Stimulated activated CD8-positive, alpha-beta memory T cell treated with anti-CD3 and anti-CD28 coated beads, Interleukin-12 subunit alpha, Interleukin-12 subunit beta, amount 100 ng/mL, for 1 hour (primary cell): Measurements from ENCODE around the gene GNG7.
"Not testable (repeated sequence)": the region's sequence is repeated elsewhere in the genome, so short reads cannot be mapped to it uniquely, and the experiment has no call there.

ENCODE experiments used
- DNase-seq: peaks from one replicate; pipeline ENCODE4 v3.0.0-alpha.2; 2020; ENCODE audit warnings: low read depth

The GNG7 gene

GRCh38 chr19:2675892-2676291, 26.6 kb downstream of the GNG7 start:
- no peak for DNase-seq

DNA sequence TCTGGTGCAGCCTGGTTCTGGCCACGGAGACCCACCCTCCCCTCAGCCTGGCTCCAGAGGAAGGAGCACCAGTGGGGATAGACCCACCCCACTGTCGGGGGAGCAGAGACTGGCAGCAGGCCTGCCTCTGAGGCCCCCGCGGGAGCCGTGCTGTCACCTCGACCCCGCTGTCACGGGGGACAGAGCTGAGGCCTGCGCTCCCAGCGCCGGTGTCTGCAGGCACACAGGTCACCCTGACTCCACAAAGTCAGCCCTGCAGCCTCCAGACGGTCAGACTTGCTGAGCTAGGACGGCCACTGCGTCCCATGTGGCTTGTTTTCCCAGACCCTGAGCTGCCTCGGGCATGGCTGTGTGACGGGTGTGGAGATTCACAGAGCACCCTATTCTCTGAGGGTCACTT, 32.3 kb downstream of the GNG7 start:
- DNase-seq, result no peak

DNA sequence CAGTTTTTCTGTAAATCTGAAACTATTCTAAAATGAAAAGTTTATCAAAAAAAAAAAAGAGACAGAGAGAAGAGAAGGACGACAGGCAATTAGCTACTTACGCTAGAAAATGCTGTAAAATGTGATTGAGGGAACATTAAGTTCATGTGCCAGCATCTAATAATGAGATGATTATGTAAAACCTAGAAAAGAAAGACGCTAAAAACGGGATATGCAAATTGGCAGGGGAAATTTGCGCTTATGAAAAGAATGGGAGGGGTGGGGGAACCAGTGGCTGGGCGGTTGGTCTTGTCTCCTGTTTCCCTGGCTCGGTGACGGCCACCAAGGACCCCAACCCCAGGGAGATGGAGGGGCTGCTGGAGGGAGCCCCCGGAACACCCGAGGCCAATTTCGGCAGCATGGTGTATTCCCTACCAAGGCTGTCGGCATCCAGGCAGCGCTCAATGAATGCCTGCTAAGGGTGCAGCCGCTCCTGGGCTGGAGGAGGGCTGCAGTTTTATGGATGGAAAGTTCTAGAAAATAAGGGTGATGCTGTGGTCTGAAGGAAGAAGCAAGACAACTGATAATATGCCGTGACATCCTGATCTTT, 34.2 kb downstream of the GNG7 start:
- no peak for DNase-seq

- not testable (repeated sequence) for DNase-seq
Observed at GRCh38 chr19:2667349-2667748, 35.1 kb downstream of the GNG7 start.

- DNase-seq, result no peak
Observed at GRCh38 chr19:2666344-2666994, 36.0 kb downstream of the GNG7 start.

DNA sequence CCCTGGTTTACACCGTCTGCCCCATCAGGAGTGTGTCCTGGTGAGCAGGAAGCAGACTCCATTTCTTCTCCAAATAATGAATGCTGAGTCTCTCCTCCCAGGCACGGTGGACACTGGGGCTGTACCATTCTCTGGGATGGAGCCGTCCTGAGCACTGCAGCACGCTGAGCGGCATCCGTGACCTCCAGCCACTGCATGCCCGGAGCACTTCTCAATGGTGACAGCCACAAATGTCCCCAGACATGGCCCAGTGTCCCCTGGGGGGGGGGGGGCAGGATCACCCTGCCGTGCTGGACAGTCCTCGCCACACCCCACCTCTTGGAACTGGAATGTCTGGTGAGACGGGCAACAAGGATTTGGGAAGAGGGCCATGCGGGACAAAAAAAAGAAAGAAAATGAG, 37.4 kb downstream of the GNG7 start:
- no peak for DNase-seq

GRCh38 chr19:2663920-2664571, 38.4 kb downstream of the GNG7 start:
- no peak for DNase-seq

DNA sequence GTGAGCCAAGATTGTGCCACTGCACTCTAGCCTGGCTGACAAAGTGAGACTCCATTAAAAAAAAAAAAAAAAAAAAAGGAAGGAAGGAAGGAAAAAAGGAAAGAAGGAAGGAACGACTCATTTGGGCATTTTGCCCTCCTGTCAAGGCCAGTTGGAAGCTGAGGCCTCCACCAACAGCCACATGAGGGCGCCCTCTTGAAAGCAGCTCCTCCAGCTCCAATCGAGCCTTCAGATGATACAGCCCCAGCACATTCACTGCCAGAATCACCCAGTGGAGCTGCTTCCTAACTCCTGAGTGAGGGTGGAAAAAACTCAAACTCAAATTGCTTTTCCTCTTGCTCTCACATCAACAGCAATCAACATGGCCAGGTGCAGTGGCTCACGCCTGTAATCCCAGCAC, 40.9 kb downstream of the GNG7 start:
- DNase-seq, result no peak

GRCh38 chr19:2659856-2660432, 42.5 kb downstream of the GNG7 start:
- no peak for DNase-seq

GRCh38 chr19:2656533-2656932, 46.0 kb downstream of the GNG7 start:
- no peak for DNase-seq

DNA sequence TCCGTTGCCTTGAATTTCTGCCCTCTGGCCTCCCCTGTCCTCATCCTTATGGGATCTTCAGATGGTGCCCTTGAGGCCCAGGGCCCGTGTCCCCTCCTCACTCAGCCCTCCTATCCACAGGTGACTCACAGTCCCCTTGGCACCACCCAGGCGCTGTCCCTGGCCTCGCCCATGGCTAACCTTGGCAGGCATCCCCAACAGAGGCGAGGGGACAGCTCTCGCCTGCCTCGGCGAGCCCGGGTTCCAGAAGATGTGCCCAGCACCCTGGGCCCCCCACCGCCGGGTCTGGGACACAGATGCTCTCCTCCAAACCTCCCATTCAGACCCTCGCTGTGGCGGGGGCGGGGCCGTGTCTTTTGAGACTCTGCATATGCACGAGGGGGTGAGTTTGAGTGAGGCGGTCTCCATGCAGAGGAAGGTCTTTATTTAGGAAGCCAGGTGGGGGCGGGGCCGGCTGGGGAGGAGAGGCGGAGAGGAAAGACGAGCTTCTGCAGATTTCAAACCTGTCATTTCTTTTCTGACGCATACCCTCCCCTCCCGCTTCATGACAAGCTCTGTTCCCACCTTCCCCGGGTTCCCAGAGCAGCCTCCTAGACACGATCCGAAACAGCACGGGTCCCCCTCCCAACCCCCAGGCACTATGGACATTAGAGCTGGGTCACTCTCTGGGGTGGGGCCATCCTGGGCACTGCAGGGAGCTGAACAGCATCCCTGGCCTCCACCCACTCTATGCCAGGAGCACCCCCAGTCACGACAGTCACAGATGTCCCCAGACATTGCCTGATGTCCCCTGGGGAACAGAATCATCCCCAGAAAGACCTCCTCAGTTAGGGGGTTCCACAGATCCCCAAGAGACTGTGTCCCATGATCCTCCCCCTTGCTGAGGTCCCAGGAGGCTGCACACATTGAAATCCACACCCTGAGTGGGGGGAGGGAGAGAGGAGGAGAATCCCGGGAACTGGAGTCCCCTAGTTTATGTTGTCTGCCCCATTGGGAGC, 48.5 kb downstream of the GNG7 start:
- no peak for DNase-seq

DNA sequence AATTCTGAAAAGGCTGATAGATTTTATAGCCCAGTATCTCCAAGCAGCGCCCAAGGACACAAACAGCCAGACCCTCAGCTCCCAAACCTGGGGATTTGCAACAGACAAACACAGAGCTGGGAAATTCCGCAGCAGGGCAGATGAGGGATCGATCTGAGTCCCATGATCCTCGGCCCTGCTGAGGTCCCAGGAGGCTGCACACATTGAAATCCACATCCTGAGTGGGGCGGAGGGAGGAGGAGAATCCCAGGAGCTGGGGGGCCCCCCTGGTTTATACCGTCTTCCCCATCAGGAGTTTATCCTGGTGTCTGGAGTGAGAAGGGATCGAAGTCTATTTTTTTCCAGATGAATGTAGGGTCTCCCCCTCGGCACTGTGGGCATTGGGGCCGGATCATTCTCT, 49.3 kb downstream of the GNG7 start:
- no peak for DNase-seq

DNA sequence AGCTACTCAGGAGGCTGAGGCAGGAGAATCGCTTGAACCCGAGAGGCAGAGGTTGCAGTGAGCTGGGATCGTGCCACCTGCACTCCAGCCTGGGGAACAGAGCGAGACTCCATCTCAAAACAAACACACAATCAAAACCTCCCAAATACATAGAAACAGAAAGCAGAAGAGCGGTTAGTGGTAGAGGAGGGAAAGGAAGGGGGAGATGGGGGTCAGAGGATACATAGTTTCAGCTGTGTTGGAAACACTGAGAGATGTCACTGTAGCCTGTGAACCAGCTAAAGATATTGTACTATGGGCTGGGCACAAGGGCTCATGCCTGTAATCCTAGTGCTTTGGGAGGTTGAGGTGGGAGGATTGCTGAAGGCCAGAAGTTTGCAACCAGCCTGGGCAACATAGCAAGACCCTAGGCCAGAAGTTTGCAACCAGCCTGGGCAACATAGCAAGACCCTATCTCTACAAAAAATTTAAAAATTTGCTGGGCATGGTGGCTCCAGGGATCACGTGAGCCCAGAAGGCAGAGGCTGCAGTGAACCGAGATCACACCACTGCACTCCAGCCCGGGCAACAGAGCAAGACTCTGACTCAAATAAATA, 49.9 kb downstream of the GNG7 start:
- no peak for DNase-seq

DNA sequence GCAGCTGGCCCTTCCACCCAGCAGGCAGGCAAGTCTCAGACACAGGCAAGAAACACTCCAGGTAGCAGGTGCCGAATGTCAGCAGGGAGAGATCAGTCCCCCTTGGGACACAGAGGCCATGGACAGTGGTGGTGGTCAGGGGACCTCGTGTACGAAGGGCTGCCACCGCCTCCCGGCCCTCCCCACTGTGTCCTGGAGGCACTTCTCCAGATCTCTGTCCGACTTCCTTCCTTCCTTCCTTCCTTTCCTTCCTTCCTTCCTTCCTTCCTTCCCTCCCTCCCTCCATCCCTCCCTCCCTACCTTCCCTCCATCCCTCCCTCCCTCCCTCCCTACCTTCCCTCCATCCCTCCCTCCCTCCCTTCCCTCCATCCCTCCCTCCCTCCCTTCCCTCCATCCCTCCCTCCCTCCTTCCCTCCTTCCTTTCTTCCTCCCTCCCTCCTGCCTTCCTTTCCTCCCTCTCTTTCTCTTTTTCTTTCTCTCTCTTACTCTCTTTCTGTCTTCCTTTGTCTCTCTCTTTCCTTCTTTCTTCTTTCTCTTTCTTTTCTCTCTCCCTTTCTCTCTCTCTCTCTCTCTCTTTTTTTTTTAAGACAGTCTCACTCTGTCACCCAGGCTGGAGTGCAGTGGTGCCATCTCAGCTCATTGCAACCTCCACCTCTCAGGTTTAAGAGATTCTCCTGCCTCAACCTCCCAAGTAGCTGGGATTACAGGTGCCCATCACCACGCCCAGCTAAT, 51.3 kb downstream of the GNG7 start:
- DNase-seq, result not testable (repeated sequence)

- DNase-seq, result no peak
Observed at GRCh38 chr19:2650515-2650914, 52.0 kb downstream of the GNG7 start.

GRCh38 chr19:2648528-2648937, 54.0 kb downstream of the GNG7 start:
- peak; percentile 61 for DNase-seq

DNA sequence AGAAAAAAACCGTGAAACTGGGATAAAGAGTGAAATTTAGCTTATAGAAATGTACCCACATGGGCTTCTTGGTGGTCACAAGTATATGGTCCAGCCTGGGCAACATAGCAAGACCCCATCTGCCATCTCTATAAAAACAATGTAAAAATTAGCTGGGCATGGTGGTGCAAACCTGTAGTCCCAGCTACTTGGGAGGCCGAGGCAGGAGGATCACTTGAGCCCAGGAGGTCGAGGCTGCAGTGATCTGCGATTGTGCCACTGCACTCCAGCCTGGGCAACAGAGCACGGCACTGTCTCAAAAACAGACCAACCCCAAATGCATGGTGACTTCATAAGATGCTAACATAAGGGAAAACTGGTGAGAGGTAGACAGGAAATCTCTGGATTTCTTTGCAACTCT, 54.4 kb downstream of the GNG7 start:
- DNase-seq, result no peak

GRCh38 chr19:2646866-2647535, 55.5 kb downstream of the GNG7 start:
- DNase-seq, result no peak

- DNase-seq, result no peak
Observed at GRCh38 chr19:2645826-2646225, 56.7 kb downstream of the GNG7 start.

GRCh38 chr19:2643123-2643737, 59.3 kb downstream of the GNG7 start:
- not testable (repeated sequence) for DNase-seq
